Osteoblast (primary cell): Measurements from ENCODE around the gene SPRR2B. TPM values are rescaled to one million over a fixed set of nuclear protein-coding genes. Genes with fewer than 3 reads are reported as not detected.

Experiments used
- DNase-seq: peaks from one replicate; pipeline ENCODE4 v3.0.0; 2011; ENCODE audit warnings: low spot score, mixed read lengths; ENCODE audit not compliant: insufficient read length; ENCODE audit errors: missing footprints
- H2AFZ ChIP-seq: 2 replicates; pipeline ENCODE4 v1.6.0; 2011; ENCODE audit warnings: mild to moderate bottlenecking, low read length
- H3K27ac ChIP-seq: 2 replicates; pipeline ENCODE4 v1.5.1; 2011; ENCODE audit warnings: mild to moderate bottlenecking, low read depth, low read length, moderate library complexity
- H3K27me3 ChIP-seq: 2 replicates; pipeline ENCODE4 v1.6.0; 2012; ENCODE audit warnings: mild to moderate bottlenecking, control low read depth, inconsistent platforms, low read length, moderate library complexity; ENCODE audit not compliant: insufficient read depth
- H3K36me3 ChIP-seq: 2 replicates; pipeline ENCODE4 v1.5.1; 2011; ENCODE audit warnings: mild to moderate bottlenecking, low read length, control low read depth, moderate library complexity; ENCODE audit not compliant: insufficient read depth
- H3K4me1 ChIP-seq: 2 replicates; pipeline ENCODE4 v1.5.1; 2011; ENCODE audit warnings: mild to moderate bottlenecking, low read length, control low read depth, moderate library complexity; ENCODE audit not compliant: insufficient read depth
- H3K4me2 ChIP-seq: 2 replicates; pipeline ENCODE4 v1.6.0; 2011; ENCODE audit warnings: mild to moderate bottlenecking, low read length; ENCODE audit not compliant: insufficient read depth
- H3K4me3 ChIP-seq: fragments of 200-600 bp; sonication (generic); 3 replicates; pipeline ENCODE4 v1.5.1; 2012; ENCODE audit warnings: mild to moderate bottlenecking, low read length, inconsistent platforms; ENCODE audit not compliant: insufficient read depth
- H3K79me2 ChIP-seq: 2 replicates; pipeline ENCODE4 v1.6.0; 2012; ENCODE audit warnings: mild to moderate bottlenecking, low read length, control low read depth, inconsistent platforms; ENCODE audit not compliant: insufficient read depth
- H3K9me3 ChIP-seq: 2 replicates; pipeline ENCODE4 v1.5.1; 2011; ENCODE audit warnings: low read depth, low read length, control low read depth
- H4K20me1 ChIP-seq: 2 replicates; pipeline ENCODE4 v1.6.0; 2012; ENCODE audit warnings: mild to moderate bottlenecking, low read length, control low read depth; ENCODE audit not compliant: insufficient read depth
- total RNA-seq: library from RNA; depleted of rRNA; stranded (reverse); fragments of >200 nt; gene quantifications from 2 replicates; pipeline ENCODE4 v1.2.3, GENCODE V29; 2012
- TF ChIP-seq, protein P1 (sequence below): IDR thresholded peaks from 2 replicates; pipeline ENCODE4 v1.5.1; 2011; ENCODE audit warnings: mild to moderate bottlenecking, low read depth, low read length, moderate library complexity; ENCODE audit errors: extremely low read depth

Gene SPRR2B
- total RNA-seq, 1 donor, result not detected

DNA sequence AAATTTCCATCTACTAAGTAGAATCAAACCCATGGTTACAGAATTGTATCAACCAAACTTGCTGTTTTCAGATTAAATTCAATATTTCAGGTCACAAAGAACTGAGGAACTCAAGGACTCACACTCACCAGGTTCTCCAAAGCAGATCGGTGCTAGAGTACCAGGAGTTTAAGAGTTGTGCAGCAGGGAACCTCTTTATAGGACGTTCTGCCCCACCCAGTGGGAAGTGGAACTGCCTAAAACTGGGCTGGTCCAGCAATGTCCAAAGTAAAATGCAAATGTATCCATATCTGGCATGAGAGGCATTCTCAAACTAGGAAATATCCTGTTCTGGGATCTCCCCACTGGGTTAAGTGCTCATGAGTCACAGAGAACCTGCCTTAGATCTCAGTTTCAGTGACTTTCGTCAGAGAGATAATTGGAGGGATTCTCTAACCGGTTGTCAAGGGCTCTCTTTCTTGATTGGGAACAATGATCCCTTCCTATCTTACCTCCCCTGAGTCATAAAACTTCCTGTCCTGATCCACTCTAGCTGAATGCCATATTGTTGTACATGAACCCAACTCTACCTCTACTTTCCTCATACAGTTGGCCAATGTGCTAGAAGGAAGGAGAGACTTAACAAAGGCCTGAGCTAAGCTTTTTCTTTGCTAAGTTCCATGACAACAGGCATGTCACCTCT, 30.3 kb downstream of the SPRR2B start, which contains the start of gene SPRR2D:
Gene SPRR2D (minus strand): TSS at position 171 of the 682 bp plus-strand sequence. CDS start 774 bp downstream, outside the sequence.
- H3K27ac ChIP-seq, result no peak within 1 kb of the TSS
- DNase-seq, result peak; percentile 4
- H3K79me2 ChIP-seq, result no peaks in the 10 kb centered on the region
- H3K36me3 ChIP-seq, result no peaks in the 10 kb centered on the region
- TF ChIP-seq, protein P1, sequence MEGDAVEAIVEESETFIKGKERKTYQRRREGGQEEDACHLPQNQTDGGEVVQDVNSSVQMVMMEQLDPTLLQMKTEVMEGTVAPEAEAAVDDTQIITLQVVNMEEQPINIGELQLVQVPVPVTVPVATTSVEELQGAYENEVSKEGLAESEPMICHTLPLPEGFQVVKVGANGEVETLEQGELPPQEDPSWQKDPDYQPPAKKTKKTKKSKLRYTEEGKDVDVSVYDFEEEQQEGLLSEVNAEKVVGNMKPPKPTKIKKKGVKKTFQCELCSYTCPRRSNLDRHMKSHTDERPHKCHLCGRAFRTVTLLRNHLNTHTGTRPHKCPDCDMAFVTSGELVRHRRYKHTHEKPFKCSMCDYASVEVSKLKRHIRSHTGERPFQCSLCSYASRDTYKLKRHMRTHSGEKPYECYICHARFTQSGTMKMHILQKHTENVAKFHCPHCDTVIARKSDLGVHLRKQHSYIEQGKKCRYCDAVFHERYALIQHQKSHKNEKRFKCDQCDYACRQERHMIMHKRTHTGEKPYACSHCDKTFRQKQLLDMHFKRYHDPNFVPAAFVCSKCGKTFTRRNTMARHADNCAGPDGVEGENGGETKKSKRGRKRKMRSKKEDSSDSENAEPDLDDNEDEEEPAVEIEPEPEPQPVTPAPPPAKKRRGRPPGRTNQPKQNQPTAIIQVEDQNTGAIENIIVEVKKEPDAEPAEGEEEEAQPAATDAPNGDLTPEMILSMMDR, result no peak
- H3K4me2 ChIP-seq, result no peak within 1 kb of the TSS
- H3K27me3 ChIP-seq, result no peaks in the 10 kb centered on the region
- H3K4me3 ChIP-seq, result no peak within 1 kb of the TSS
- no peak within 1 kb of the TSS for H2AFZ ChIP-seq
- H3K9me3 ChIP-seq, result no peaks in the 10 kb centered on the region
- no peaks in the 10 kb centered on the region for H4K20me1 ChIP-seq
- no peaks in the 10 kb centered on the region for H3K4me1 ChIP-seq

DNA sequence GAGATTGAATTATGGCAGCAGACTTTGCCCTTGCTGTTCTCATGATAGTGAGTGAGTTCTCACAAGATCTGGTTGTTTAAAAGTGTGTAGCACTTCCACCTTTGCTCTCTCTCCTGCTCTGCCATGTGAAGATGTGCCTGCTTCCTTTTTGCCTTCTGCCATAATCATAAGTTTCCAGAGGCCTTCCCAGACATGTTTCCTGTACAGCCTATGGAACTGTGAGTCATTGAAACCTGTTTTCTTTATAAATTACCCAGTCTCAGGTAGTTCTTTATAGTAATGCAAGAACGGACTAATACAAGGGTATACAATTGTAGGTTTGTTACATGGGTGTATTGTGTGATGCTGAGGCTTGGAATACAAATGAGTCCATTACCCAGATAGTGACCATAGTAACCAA, 36.2 kb downstream of the SPRR2B start:
- no peaks in the 10 kb centered on the region for H4K20me1 ChIP-seq
- no peaks in the 10 kb centered on the region for H3K4me1 ChIP-seq
- H3K79me2 ChIP-seq, result no peaks in the 10 kb centered on the region
- DNase-seq, result no peak
- H3K4me2 ChIP-seq, result no peak overlapping the region
- no peak overlapping the region for H2AFZ ChIP-seq
- TF ChIP-seq, protein P1, result no peak
- H3K27ac ChIP-seq, result no peak overlapping the region
- no peaks in the 10 kb centered on the region for H3K9me3 ChIP-seq
- H3K4me3 ChIP-seq, result no peak overlapping the region
- H3K36me3 ChIP-seq, result no peaks in the 10 kb centered on the region
- H3K27me3 ChIP-seq, result no peaks in the 10 kb centered on the region

DNA sequence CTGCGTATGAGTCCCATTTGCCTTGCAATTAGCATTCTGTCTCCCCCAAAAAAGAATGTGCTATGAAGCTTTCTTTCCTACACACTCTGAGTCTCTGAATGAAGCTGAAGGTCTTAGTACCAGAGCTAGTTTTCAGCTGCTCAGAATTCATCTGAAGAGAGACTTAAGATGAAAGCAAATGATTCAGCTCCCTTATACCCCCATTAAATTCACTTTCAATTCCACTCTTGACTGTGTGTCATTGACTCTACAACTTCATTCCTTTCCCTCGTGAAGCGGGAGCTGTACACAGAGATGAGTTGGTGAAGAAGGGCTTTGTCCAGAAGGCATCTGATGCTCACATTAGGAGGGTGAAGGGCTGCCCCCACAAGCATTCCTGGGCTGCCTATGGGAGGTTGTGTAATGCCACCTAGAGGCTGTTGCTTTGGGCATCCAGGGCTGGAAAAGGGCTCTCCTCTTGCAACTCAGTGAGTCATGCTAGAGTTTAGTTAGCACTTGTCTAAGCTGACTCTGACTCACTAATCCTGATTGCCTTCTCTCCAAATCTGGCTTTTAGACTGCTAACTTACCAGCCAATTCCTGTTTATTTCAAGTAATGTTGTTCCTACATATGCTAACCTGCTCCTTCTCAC, 38.6 kb downstream of the SPRR2B start:
- Histone ChIP-seq H3K27me3 (no peaks in the 10 kb centered on the region), H3K79me2 (no peaks in the 10 kb centered on the region), H3K4me1 (no peaks in the 10 kb centered on the region), H3K27ac (no peak overlapping the region), H3K4me2 (no peak overlapping the region), H2AFZ (no peak overlapping the region), H3K4me3 (no peak overlapping the region), H3K9me3 (no peaks in the 10 kb centered on the region), H4K20me1 (no peaks in the 10 kb centered on the region), H3K36me3 (no peaks in the 10 kb centered on the region)
- peak; percentile 83 for DNase-seq
- TF ChIP-seq, protein P1, result peak; percentile 57

DNA sequence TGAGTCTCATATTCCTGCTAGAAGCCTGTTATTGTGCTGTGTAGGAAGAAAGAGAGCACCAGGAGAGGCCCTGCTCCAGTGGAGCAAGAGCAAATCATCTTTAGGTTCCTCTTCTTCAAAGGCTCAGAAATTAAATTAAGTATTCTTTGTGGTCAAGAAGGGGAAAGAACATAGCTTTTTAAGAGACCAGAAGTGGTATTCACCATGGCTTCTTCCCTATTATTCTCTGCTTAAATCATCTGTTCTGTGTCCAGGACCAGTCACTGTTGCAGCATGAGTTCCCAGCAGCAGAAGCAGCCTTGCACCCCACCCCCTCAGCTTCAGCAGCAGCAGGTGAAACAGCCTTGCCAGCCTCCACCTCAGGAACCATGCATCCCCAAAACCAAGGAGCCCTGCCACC, 39.3 kb downstream of the SPRR2B start:
- no peak overlapping the region for H2AFZ ChIP-seq
- no peak for DNase-seq
- no peaks in the 10 kb centered on the region for H3K4me1 ChIP-seq
- no peak overlapping the region for H3K4me3 ChIP-seq
- no peaks in the 10 kb centered on the region for H3K79me2 ChIP-seq
- no peaks in the 10 kb centered on the region for H3K9me3 ChIP-seq
- no peaks in the 10 kb centered on the region for H3K36me3 ChIP-seq
- H4K20me1 ChIP-seq, result no peaks in the 10 kb centered on the region
- TF ChIP-seq, protein P1, result no peak
- H3K4me2 ChIP-seq, result no peak overlapping the region
- no peak overlapping the region for H3K27ac ChIP-seq
- no peaks in the 10 kb centered on the region for H3K27me3 ChIP-seq
